ENCODE measurements around the gene PHLDB3. TPM values are rescaled to one million over a fixed set of nuclear protein-coding genes. Genes with fewer than 3 reads are reported as not detected.

The PHLDB3 gene
- total RNA-seq, 1 experiment from 2014 or later, result 33.1 TPM

GRCh38 chr19:43461303-43461702, 43.2 kb downstream of the PHLDB3 start:
- no peak for TF ChIP-seq CTCF (IDR thresholded peaks at IDR 0.05; ENCODE audit: insufficient read depth in 1 of 2, low read depth in 1 of 2, low read length in 1 of 2, severe bottlenecking in 1 of 2, unreplicated experiment in 1 of 2)
- H3K4me1 Mint-ChIP-seq (ENCODE audit: low read depth, unreplicated experiment), result peaks cover 7% of the 10 kb centered on the region
- no TSS peak for BruUV-seq (replicated peaks)
- no peak overlapping the region for H3K27ac Mint-ChIP-seq (ENCODE audit: unreplicated experiment)
- no peaks in the 10 kb centered on the region for H3K9me3 Mint-ChIP-seq (ENCODE audit: unreplicated experiment)
- 0 out of 2 replicates have a peak, but pooled peaks cover 4% of the 10 kb centered on the region for H3K4me1 ChIP-seq
- DNase-seq, result no peak
- H3K27me3 Mint-ChIP-seq (ENCODE audit: insufficient read depth, unreplicated experiment), result no peaks in the 10 kb centered on the region
- POLR2A ChIA-PET, result no interaction called here
- peaks cover 20% of the 10 kb centered on the region for H3K36me3 Mint-ChIP-seq (ENCODE audit: insufficient read depth, unreplicated experiment)
- H3K9me3 ChIP-seq, result no peaks in the 10 kb centered on the region
- H3K36me3 ChIP-seq (ENCODE audit: control insufficient read depth, insufficient read depth, low read length), result no peaks in the 10 kb centered on the region; the same call in none of the 2 replicates
- intact Hi-C loops (cut with micrococcal nuclease; ENCODE audit: unreplicated experiment), result loop anchor here (5.0 to 10.0 kb wide), 2 partner anchors 66 to 133 kb away; partner anchors contain the start of genes ETHE1, IRGQ and ZNF576
- CTCF ChIA-PET, result interaction anchor here (0.7 kb wide), 2 partner anchors 49 to 64 kb away, joined by 3 to 4 read pairs; no protein-coding TSS in a partner anchor
- H3K4me3 ChIP-seq (ENCODE audit: low read depth, low read length), result no peak overlapping the region
- H3K27me3 ChIP-seq (replicated peaks; ENCODE audit: control insufficient read depth, insufficient read depth, low read length), result no peaks in the 10 kb centered on the region
- no peak overlapping the region for H3K4me3 Mint-ChIP-seq (ENCODE audit: unreplicated experiment)

GRCh38 chr19:43460362-43461016, 44.1 kb downstream of the PHLDB3 start:
- ChIA-PET POLR2A (no interaction called here), CTCF (interaction anchor here (0.6 to 0.7 kb wide), 2 partner anchors 15 to 65 kb away, joined by 3 to 4 read pairs; no protein-coding TSS in a partner anchor)
- no TSS peak for BruUV-seq (replicated peaks)
- Histone ChIP-seq H3K9me3 (no peaks in the 10 kb centered on the region), H3K27me3 (replicated peaks; ENCODE audit: control insufficient read depth, insufficient read depth, low read length) (no peaks in the 10 kb centered on the region), H3K4me1 (peaks cover 9% of the 10 kb centered on the region; the same call in 1 of the 2 replicates), H3K4me3 (ENCODE audit: low read depth, low read length) (no peak overlapping the region), H3K36me3 (ENCODE audit: control insufficient read depth, insufficient read depth, low read length) (no peaks in the 10 kb centered on the region; the same call in none of the 2 replicates)
- H3K4me1 Mint-ChIP-seq (ENCODE audit: low read depth, unreplicated experiment), result peaks cover 7% of the 10 kb centered on the region
- H3K4me3 Mint-ChIP-seq (ENCODE audit: unreplicated experiment), result no peak overlapping the region
- H3K27me3 Mint-ChIP-seq (ENCODE audit: insufficient read depth, unreplicated experiment), result no peaks in the 10 kb centered on the region
- intact Hi-C loops (cut with micrococcal nuclease; ENCODE audit: unreplicated experiment), result loop anchor here (5.0 to 10.0 kb wide), 2 partner anchors 67 to 134 kb away; partner anchors contain the start of genes ETHE1, IRGQ and ZNF576
- no peaks in the 10 kb centered on the region for H3K9me3 Mint-ChIP-seq (ENCODE audit: unreplicated experiment)
- no peak overlapping the region for H3K27ac Mint-ChIP-seq (ENCODE audit: unreplicated experiment)
- no peak for TF ChIP-seq CTCF (IDR thresholded peaks at IDR 0.05; ENCODE audit: insufficient read depth in 1 of 2, low read depth in 1 of 2, low read length in 1 of 2, severe bottlenecking in 1 of 2, unreplicated experiment in 1 of 2)
- no peak for DNase-seq
- H3K36me3 Mint-ChIP-seq (ENCODE audit: insufficient read depth, unreplicated experiment), result peaks cover 20% of the 10 kb centered on the region

- no TSS peak for BruUV-seq (replicated peaks)
- Mint-ChIP-seq H3K36me3 (ENCODE audit: insufficient read depth, unreplicated experiment) (peaks cover 5% of the 10 kb centered on the region), H3K9me3 (ENCODE audit: unreplicated experiment) (no peaks in the 10 kb centered on the region), H3K27ac (ENCODE audit: unreplicated experiment) (no peak overlapping the region), H3K4me3 (ENCODE audit: unreplicated experiment) (no peak overlapping the region), H3K27me3 (ENCODE audit: insufficient read depth, unreplicated experiment) (no peaks in the 10 kb centered on the region), H3K4me1 (ENCODE audit: low read depth, unreplicated experiment) (peaks cover 12% of the 10 kb centered on the region)
- Histone ChIP-seq H3K4me1 (peaks cover 10% of the 10 kb centered on the region; the same call in 1 of the 2 replicates), H3K27me3 (replicated peaks; ENCODE audit: control insufficient read depth, insufficient read depth, low read length) (no peaks in the 10 kb centered on the region), H3K36me3 (ENCODE audit: control insufficient read depth, insufficient read depth, low read length) (no peaks in the 10 kb centered on the region; the same call in none of the 2 replicates), H3K4me3 (ENCODE audit: low read depth, low read length) (no peak overlapping the region), H3K9me3 (no peaks in the 10 kb centered on the region)
- TF ChIP-seq CTCF (IDR thresholded peaks at IDR 0.05; ENCODE audit: insufficient read depth in 1 of 2, low read depth in 1 of 2, low read length in 1 of 2, severe bottlenecking in 1 of 2, unreplicated experiment in 1 of 2), result no peak
- intact Hi-C loops (cut with micrococcal nuclease; ENCODE audit: unreplicated experiment), result no loop called here
- no peak for DNase-seq
- ChIA-PET CTCF (interaction anchor here (1.2 kb wide), 1 partner anchor 11 kb away, joined by 4 read pairs; no protein-coding TSS in a partner anchor), POLR2A (no interaction called here)
These were observed 46.7 kb downstream of the PHLDB3 start for GRCh38 chr19:43457809-43458208.

Measured in Caco-2 (cell line).